SK-N-SH (cell line): Measurements from ENCODE around the gene TMCC3. TPM values are rescaled to one million over a fixed set of nuclear protein-coding genes. Genes with fewer than 3 reads are reported as not detected.

Source experiments
- CTCF ChIA-PET: fragments of 300-600, 350-600 bp; formaldehyde crosslinking; extraction: SDS; loops from one replicate; lab custom pipeline; 2021; lab: Yijun Ruan, JAX
- POLR2A ChIA-PET: fragments of 350-600 bp; sonication (Branson Sonifier 250); formaldehyde crosslinking; extraction: SDS; loops from one replicate; lab custom pipeline; 2020; ENCODE audit warnings: antibody characterized with exemption, inconsistent platforms; lab: Yijun Ruan, JAX
- DNase-seq: peaks from one replicate; pipeline ENCODE4 v3.0.0; 2012
- H2AFZ ChIP-seq: fragments of 200-600 bp; sonication (generic); 2 replicates; pipeline ENCODE4 v1.8.1; 2016; ENCODE audit warnings: antibody characterized with exemption, mild to moderate bottlenecking, low read depth
- H3F3A ChIP-seq: fragments of 200-600 bp; sonication (generic); replicated peaks from 2 replicates; pipeline ENCODE3; 2016; ENCODE audit warnings: antibody characterized with exemption, mild to moderate bottlenecking; ENCODE audit not compliant: insufficient read depth
- H3K27ac ChIP-seq, 2 experiments: fragments of 200-500 bp in 1 of 2; fragments of 200-600 bp in 1 of 2; sonication (Bioruptor generic) in 1 of 2; sonication (generic), shearing (Covaris generic) in 1 of 2; 2 replicates each; pipeline versions ENCODE4 v1.5.1 to v1.6.1; 2014 to 2016; ENCODE audit warnings: low read depth in 2 of 2, inconsistent platforms in 1 of 2, low read length in 1 of 2, mild to moderate bottlenecking in 1 of 2, mixed read lengths in 1 of 2
- H3K27me3 ChIP-seq: fragments of 200-600 bp; sonication (generic), shearing (Covaris generic); 2 replicates; pipeline ENCODE4 v1.6.1; 2016; ENCODE audit warnings: mixed run types; ENCODE audit not compliant: insufficient read depth
- H3K36me3 ChIP-seq, 2 experiments: fragments of 200-500 bp in 1 of 2; fragments of 200-600 bp in 1 of 2; sonication (Bioruptor generic) in 1 of 2; sonication (generic) in 1 of 2; replicated peaks in 1 of 2; 2 replicates each; pipeline versions ENCODE3 to v1.5.1; 2014 to 2016; ENCODE audit warnings: low read length in 1 of 2, mild to moderate bottlenecking in 1 of 2; ENCODE audit not compliant: insufficient read depth in 2 of 2, control insufficient read depth in 1 of 2
- H3K4me1 ChIP-seq, 2 experiments: fragments of 200-500 bp in 1 of 2; fragments of 200-600 bp in 1 of 2; sonication (Bioruptor generic) in 1 of 2; sonication (generic), shearing (Covaris generic) in 1 of 2; 2 replicates each; pipeline versions ENCODE4 v1.5.1 to v1.6.1; 2014 to 2016; ENCODE audit warnings: low read depth in 1 of 2, low read length in 1 of 2, mixed run types in 1 of 2; ENCODE audit not compliant: insufficient read depth in 2 of 2, control insufficient read depth in 1 of 2
- H3K4me2 ChIP-seq: fragments of 200-600 bp; sonication (generic), shearing (Covaris generic); 2 replicates; pipeline ENCODE4 v1.6.1; 2017; ENCODE audit warnings: mixed run types
- H3K4me3 ChIP-seq, 2 experiments: fragments of 200-500 bp in 1 of 2; fragments of 200-600 bp in 1 of 2; sonication (Bioruptor generic) in 1 of 2; sonication (generic), shearing (Covaris generic) in 1 of 2; 2 replicates each; pipeline versions ENCODE4 v1.5.1 to v1.8.1; 2014 to 2016; ENCODE audit warnings: low read depth in 2 of 2, inconsistent platforms in 1 of 2, low read length in 1 of 2, mild to moderate bottlenecking in 1 of 2, mixed read lengths in 1 of 2, moderate library complexity in 1 of 2
- H3K79me2 ChIP-seq: fragments of 200-600 bp; sonication (generic); 2 replicates; pipeline ENCODE4 v1.8.1; 2017; ENCODE audit warnings: mild to moderate bottlenecking; ENCODE audit not compliant: insufficient read depth
- H3K9ac ChIP-seq: fragments of 200-600 bp; sonication (generic); 2 replicates; pipeline ENCODE4 v1.6.1; 2017; ENCODE audit warnings: mixed run types
- H3K9me2 ChIP-seq: fragments of 200-600 bp; sonication (generic); 2 replicates; pipeline ENCODE4 v1.6.1; 2017; ENCODE audit warnings: mixed run types
- H3K9me3 ChIP-seq: fragments of 200-600 bp; sonication (generic); 2 replicates; pipeline ENCODE4 v1.6.1; 2017; ENCODE audit warnings: mixed run types, mild to moderate bottlenecking, moderate library complexity
- H4K20me1 ChIP-seq: fragments of 200-600 bp; sonication (generic); 2 replicates; pipeline ENCODE4 v1.6.1; 2017; ENCODE audit warnings: mild to moderate bottlenecking, mixed run types; ENCODE audit not compliant: insufficient read depth
- FOXM1 ChIP-seq: IDR thresholded peaks from 2 replicates; pipeline ENCODE4 v1.4.0; 2012; ENCODE audit warnings: low read depth, mild to moderate bottlenecking
- GABPA ChIP-seq: IDR thresholded peaks from 2 replicates; pipeline ENCODE4 v1.4.0; 2012; ENCODE audit warnings: low read depth, mild to moderate bottlenecking
- GATA2 ChIP-seq: sonication (generic); formaldehyde crosslinking; IDR thresholded peaks from 2 replicates; pipeline ENCODE4 v1.5.0; 2020; ENCODE audit warnings: mild to moderate bottlenecking, missing genetic modification reagents
- NFIC ChIP-seq: IDR thresholded peaks from 2 replicates; pipeline ENCODE4 v1.4.0; 2012; ENCODE audit warnings: borderline replicate concordance
- RCOR1 ChIP-seq: fragments of 150-350 bp; IDR thresholded peaks from 2 replicates; pipeline ENCODE4 v1.6.1; 2017; ENCODE audit warnings: antibody characterized with exemption, low read length
- RFX5 ChIP-seq: IDR thresholded peaks from 2 replicates; pipeline ENCODE4 v1.6.1; 2012; ENCODE audit warnings: mild to moderate bottlenecking, improper control_type of control experiment, low read length
- SIN3A ChIP-seq: IDR thresholded peaks from 2 replicates; pipeline ENCODE4 v1.6.1; 2012; ENCODE audit warnings: low read depth, mild to moderate bottlenecking, low read length, moderate library complexity, borderline replicate concordance
- TAF1 ChIP-seq: IDR thresholded peaks from 2 replicates; pipeline ENCODE4 v1.6.1; 2012; ENCODE audit warnings: low read depth, mild to moderate bottlenecking, low read length, moderate library complexity, borderline replicate concordance
- TCF12 ChIP-seq: IDR thresholded peaks from 2 replicates; pipeline ENCODE4 v1.4.0; 2012
- TEAD4 ChIP-seq: IDR thresholded peaks from 2 replicates; pipeline ENCODE4 v1.4.0; 2012; ENCODE audit warnings: mild to moderate bottlenecking, borderline replicate concordance; ENCODE audit not compliant: insufficient read depth
- WGBS: methylation state at CpG from one replicate; pipeline ENCODE4 v1.1.6; 2017; ENCODE audit warnings: low lambda C conversion rate; 5-methylcytosine and 5-hydroxymethylcytosine counted together
- polyA plus RNA-seq, 3 experiments: library from polyadenylated mRNA; depleted of rRNA; stranded (reverse); fragments of >200 nt; gene quantifications; 2 replicates each; pipeline ENCODE4 v1.2.3, GENCODE V29; 2012
- TF ChIP-seq, protein P1 (sequence below): IDR thresholded peaks from 2 replicates; pipeline ENCODE4 v1.4.0; 2012; ENCODE audit warnings: low read depth
- TF ChIP-seq, protein P2 (sequence below): fragments of 150-350 bp; IDR thresholded peaks from 2 replicates; pipeline ENCODE4 v1.6.1; 2017; ENCODE audit warnings: antibody characterized with exemption, low read length, low read depth, borderline replicate concordance
- TF ChIP-seq, protein P3 (sequence below): fragments of 150-350 bp; IDR thresholded peaks from 2 replicates; pipeline ENCODE4 v1.6.1; 2016; ENCODE audit warnings: mild to moderate bottlenecking, low read depth, low read length
- TF ChIP-seq, protein P4 (sequence below): IDR thresholded peaks from 2 replicates; pipeline ENCODE4; 2012

The TMCC3 gene
- polyA plus RNA-seq, 1 of the 3 experiments (the other 2 are of a cell fraction) = 0.53 TPM

- H3F3A ChIP-seq = no peaks in the 10 kb centered on the region
- 57% methylated on average over 14 of the region's 14 CpGs for WGBS
- ChIA-PET CTCF (interaction anchor here (0.6 to 2.5 kb wide), 8 partner anchors 12 to 1032 kb away, joined by 3 to 14 read pairs (median 6); partner anchors contain the start of gene PLXNC1), POLR2A (interaction anchor here (0.6 kb wide), 1 partner anchor 483 kb away, joined by 3 read pairs; no protein-coding TSS in a partner anchor)
- no peak for TF ChIP-seq FOXM1
- TF ChIP-seq RFX5 = no peak
- TF ChIP-seq TCF12 = no peak
- no peak for TF ChIP-seq TEAD4
- no peak for TF ChIP-seq GATA2 (CRISPR knock-in tag)
- TF ChIP-seq, protein P1, sequence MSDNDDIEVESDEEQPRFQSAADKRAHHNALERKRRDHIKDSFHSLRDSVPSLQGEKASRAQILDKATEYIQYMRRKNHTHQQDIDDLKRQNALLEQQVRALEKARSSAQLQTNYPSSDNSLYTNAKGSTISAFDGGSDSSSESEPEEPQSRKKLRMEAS = no peak
- TF ChIP-seq, protein P2, sequence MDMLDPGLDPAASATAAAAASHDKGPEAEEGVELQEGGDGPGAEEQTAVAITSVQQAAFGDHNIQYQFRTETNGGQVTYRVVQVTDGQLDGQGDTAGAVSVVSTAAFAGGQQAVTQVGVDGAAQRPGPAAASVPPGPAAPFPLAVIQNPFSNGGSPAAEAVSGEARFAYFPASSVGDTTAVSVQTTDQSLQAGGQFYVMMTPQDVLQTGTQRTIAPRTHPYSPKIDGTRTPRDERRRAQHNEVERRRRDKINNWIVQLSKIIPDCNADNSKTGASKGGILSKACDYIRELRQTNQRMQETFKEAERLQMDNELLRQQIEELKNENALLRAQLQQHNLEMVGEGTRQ = no peak
- no peak for TF ChIP-seq RCOR1
- TF ChIP-seq TAF1 = no peak
- TF ChIP-seq, protein P3, sequence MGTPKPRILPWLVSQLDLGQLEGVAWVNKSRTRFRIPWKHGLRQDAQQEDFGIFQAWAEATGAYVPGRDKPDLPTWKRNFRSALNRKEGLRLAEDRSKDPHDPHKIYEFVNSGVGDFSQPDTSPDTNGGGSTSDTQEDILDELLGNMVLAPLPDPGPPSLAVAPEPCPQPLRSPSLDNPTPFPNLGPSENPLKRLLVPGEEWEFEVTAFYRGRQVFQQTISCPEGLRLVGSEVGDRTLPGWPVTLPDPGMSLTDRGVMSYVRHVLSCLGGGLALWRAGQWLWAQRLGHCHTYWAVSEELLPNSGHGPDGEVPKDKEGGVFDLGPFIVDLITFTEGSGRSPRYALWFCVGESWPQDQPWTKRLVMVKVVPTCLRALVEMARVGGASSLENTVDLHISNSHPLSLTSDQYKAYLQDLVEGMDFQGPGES = no peak
- TF ChIP-seq SIN3A = no peak
- no peak for TF ChIP-seq GABPA
- TF ChIP-seq, protein P4, sequence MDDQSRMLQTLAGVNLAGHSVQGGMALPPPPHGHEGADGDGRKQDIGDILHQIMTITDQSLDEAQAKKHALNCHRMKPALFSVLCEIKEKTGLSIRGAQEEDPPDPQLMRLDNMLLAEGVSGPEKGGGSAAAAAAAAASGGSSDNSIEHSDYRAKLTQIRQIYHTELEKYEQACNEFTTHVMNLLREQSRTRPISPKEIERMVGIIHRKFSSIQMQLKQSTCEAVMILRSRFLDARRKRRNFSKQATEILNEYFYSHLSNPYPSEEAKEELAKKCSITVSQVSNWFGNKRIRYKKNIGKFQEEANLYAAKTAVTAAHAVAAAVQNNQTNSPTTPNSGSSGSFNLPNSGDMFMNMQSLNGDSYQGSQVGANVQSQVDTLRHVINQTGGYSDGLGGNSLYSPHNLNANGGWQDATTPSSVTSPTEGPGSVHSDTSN = no peak
- TF ChIP-seq NFIC = no peak
- no peak overlapping the region for H3K9ac ChIP-seq
- no peak overlapping the region for H3K4me2 ChIP-seq
- no peaks in the 10 kb centered on the region for H3K27me3 ChIP-seq
- H3K79me2 ChIP-seq = no peaks in the 10 kb centered on the region
- H3K9me3 ChIP-seq = no peaks in the 10 kb centered on the region
- H3K36me3 ChIP-seq = no peaks in the 10 kb centered on the region
- H2AFZ ChIP-seq = no peak overlapping the region
- no peaks in the 10 kb centered on the region for H4K20me1 ChIP-seq
- peaks cover 0 to 2% of the 10 kb centered on the region in 2 experiments; a peak in 1 of 4 replicates for H3K4me1 ChIP-seq
- H3K4me3 ChIP-seq = no peak overlapping the region
- no peak for DNase-seq
- H3K27ac ChIP-seq = no peak overlapping the region
- no peaks in the 10 kb centered on the region for H3K9me2 ChIP-seq
These were observed 115.4 kb downstream of the TMCC3 start for GRCh38 chr12:94534774-94535509.
